HEK293 (cell line): ENCODE results near the gene CPSF2.

Source experiments
- CTCF ChIA-PET: fragments of 350-600 bp; formaldehyde crosslinking; extraction: SDS; loops from one replicate; lab custom pipeline; 2021; ENCODE audit warnings: antibody characterized with exemption; lab: Yijun Ruan, JAX
- POLR2A ChIA-PET: fragments of 300-600 bp; formaldehyde crosslinking; extraction: SDS; loops from one replicate; lab custom pipeline; 2020; ENCODE audit warnings: antibody characterized with exemption, inconsistent platforms; lab: Yijun Ruan, JAX
- H3K27ac ChIP-seq: fragments of 200-500 bp; sonication (Bioruptor generic); 2 replicates; pipeline ENCODE4 v1.5.1; 2014; ENCODE audit warnings: low read depth, low read length, control low read depth, inconsistent platforms; ENCODE audit errors: extremely low read depth
- H3K36me3 ChIP-seq, 2 experiments: fragments of 200-500 bp in 1 of 2; sonication (Bioruptor generic) in 1 of 2; 1 replicate in 1 of 2; 2 replicates in 1 of 2; pipeline ENCODE4 v1.5.1; 2014 to 2017; ENCODE audit warnings: inconsistent platforms in 2 of 2, low read length in 2 of 2; ENCODE audit not compliant: control insufficient read depth in 2 of 2, insufficient read depth in 1 of 2
- H3K4me1 ChIP-seq: fragments of 200-500 bp; sonication (Bioruptor generic); 2 replicates; pipeline ENCODE4 v1.5.1; 2014; ENCODE audit warnings: mild to moderate bottlenecking, low read length, inconsistent platforms; ENCODE audit not compliant: control insufficient read depth, insufficient read depth
- H3K4me3 ChIP-seq: 2 replicates; pipeline ENCODE4 v1.5.1; 2011; ENCODE audit warnings: low read depth, mild to moderate bottlenecking, control low read depth, low read length, moderate library complexity
- H3K9me3 ChIP-seq: fragments of 200-500 bp; sonication (Bioruptor generic); 2 replicates; pipeline ENCODE4 v1.5.1; 2014; ENCODE audit warnings: low read depth, low read length, inconsistent platforms; ENCODE audit not compliant: control insufficient read depth, insufficient read depth
- KLF8 ChIP-seq: fragments of 450-650 bp; formaldehyde crosslinking; IDR thresholded peaks from 2 replicates; pipeline ENCODE4 v1.5.1; 2016; ENCODE audit warnings: missing biosample characterization, missing genetic modification characterization
- ZBTB20 ChIP-seq: fragments of 450-650 bp; formaldehyde crosslinking; IDR thresholded peaks from 2 replicates; pipeline ENCODE4 v1.5.1; 2016; ENCODE audit warnings: missing biosample characterization, missing genetic modification characterization
- ZEB2 ChIP-seq: fragments of 450-650 bp; formaldehyde crosslinking; IDR thresholded peaks from 2 replicates; pipeline ENCODE4 v1.5.1; 2016; ENCODE audit warnings: missing biosample characterization, missing genetic modification characterization
- ZIC2 ChIP-seq: fragments of 450-650 bp; formaldehyde crosslinking; IDR thresholded peaks from 2 replicates; pipeline ENCODE4 v1.5.1; 2016; ENCODE audit warnings: missing biosample characterization, missing genetic modification characterization
- ZNF112 ChIP-seq: fragments of 450-650 bp; formaldehyde crosslinking; IDR thresholded peaks from 2 replicates; pipeline ENCODE4 v1.5.0; 2017; ENCODE audit warnings: missing biosample characterization, missing genetic modification characterization
- ZNF132 ChIP-seq: fragments of 450-650 bp; formaldehyde crosslinking; IDR thresholded peaks from 2 replicates; pipeline ENCODE4 v1.5.1; 2017; ENCODE audit warnings: missing biosample characterization, missing genetic modification characterization, borderline replicate concordance
- ZNF133 ChIP-seq: fragments of 450-650 bp; formaldehyde crosslinking; IDR thresholded peaks from 2 replicates; pipeline ENCODE4 v1.5.1; 2016; ENCODE audit warnings: missing biosample characterization, missing genetic modification characterization
- ZNF266 ChIP-seq: fragments of 450-650 bp; formaldehyde crosslinking; IDR thresholded peaks from 2 replicates; pipeline ENCODE4 v1.5.1; 2016; ENCODE audit warnings: missing biosample characterization, missing genetic modification characterization, low read depth
- ZNF350 ChIP-seq: fragments of 450-650 bp; formaldehyde crosslinking; IDR thresholded peaks from 2 replicates; pipeline ENCODE4 v1.5.0; 2017; ENCODE audit warnings: missing biosample characterization, mild to moderate bottlenecking, missing genetic modification characterization
- ZNF391 ChIP-seq: fragments of 450-650 bp; formaldehyde crosslinking; IDR thresholded peaks from 2 replicates; pipeline ENCODE4 v1.5.1; 2016; ENCODE audit warnings: low read depth, missing biosample characterization, missing genetic modification characterization, borderline replicate concordance
- ZNF555 ChIP-seq: fragments of 450-650 bp; formaldehyde crosslinking; conservative IDR thresholded peaks from 2 replicates; pipeline ENCODE4 v1.5.1; 2017; ENCODE audit warnings: missing biosample characterization, mild to moderate bottlenecking, missing genetic modification characterization, inconsistent platforms
- ZNF571 ChIP-seq: fragments of 450-650 bp; formaldehyde crosslinking; IDR thresholded peaks from 2 replicates; pipeline ENCODE4 v1.5.0; 2017; ENCODE audit warnings: missing biosample characterization, missing genetic modification characterization
- ZNF624 ChIP-seq: fragments of 450-650 bp; formaldehyde crosslinking; IDR thresholded peaks from 2 replicates; pipeline ENCODE4 v1.5.1; 2017; ENCODE audit warnings: missing biosample characterization, missing genetic modification characterization
- ZNF629 ChIP-seq: fragments of 450-650 bp; formaldehyde crosslinking; IDR thresholded peaks from 2 replicates; pipeline ENCODE4 v1.5.1; 2017; ENCODE audit warnings: missing biosample characterization, missing genetic modification characterization
- TF ChIP-seq, protein P1 (sequence below): fragments of 450-650 bp; formaldehyde crosslinking; conservative IDR thresholded peaks from 2 replicates; pipeline ENCODE4 v1.5.1; 2016; ENCODE audit warnings: low read depth, missing biosample characterization, missing genetic modification characterization
- TF ChIP-seq, protein P2 (sequence below): fragments of 450-650 bp; formaldehyde crosslinking; optimal IDR thresholded peaks from 2 replicates; pipeline ENCODE3; 2016; ENCODE audit warnings: missing biosample characterization, mild to moderate bottlenecking, missing genetic modification characterization
- TF ChIP-seq, protein P3 (sequence below): fragments of 450-650 bp; formaldehyde crosslinking; IDR thresholded peaks from 2 replicates; pipeline ENCODE4 v1.5.1; 2016; ENCODE audit warnings: missing biosample characterization, missing genetic modification characterization
- TF ChIP-seq, protein P4 (sequence below): fragments of 450-650 bp; formaldehyde crosslinking; IDR thresholded peaks from 2 replicates; pipeline ENCODE4 v1.5.1; 2016; ENCODE audit warnings: missing biosample characterization, missing genetic modification characterization
- TF ChIP-seq, protein P5 (sequence below): fragments of 450-650 bp; formaldehyde crosslinking; IDR thresholded peaks from 2 replicates; pipeline ENCODE4 v1.5.1; 2016; ENCODE audit warnings: missing biosample characterization, missing genetic modification characterization
- TF ChIP-seq, protein P6 (sequence below): fragments of 450-650 bp; formaldehyde crosslinking; IDR thresholded peaks from 2 replicates; pipeline ENCODE4 v1.5.1; 2016; ENCODE audit warnings: missing biosample characterization, missing genetic modification characterization
- TF ChIP-seq, protein P7 (sequence below): fragments of 450-650 bp; formaldehyde crosslinking; IDR thresholded peaks from 2 replicates; pipeline ENCODE4 v1.5.1; 2016; ENCODE audit warnings: missing biosample characterization, missing genetic modification characterization

Gene CPSF2

DNA sequence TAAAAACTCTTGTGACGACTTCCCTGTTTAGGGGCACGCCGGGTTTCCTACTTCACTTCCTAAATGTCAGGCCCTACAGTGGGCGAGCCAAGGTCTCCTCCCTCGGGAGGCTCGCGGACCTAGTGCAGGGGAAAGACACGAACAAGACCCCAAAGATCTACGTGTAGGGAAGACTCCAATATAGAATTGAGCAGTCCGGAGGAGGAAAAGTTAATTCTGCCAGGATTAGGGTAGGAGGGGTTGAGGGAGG, 16.0 kb upstream of the CPSF2 start (continued):
- TF ChIP-seq ZBTB20 (tag by site-specific recombination) (0 out of 2 replicates have a peak, but pooled peaks have one; percentile 40), ZEB2 (tag by site-specific recombination) (0 out of 2 replicates have a peak, but pooled peaks have one; percentile 32), ZNF555 (tag by site-specific recombination) (no peak), ZNF629 (peak; percentile 60; the same call in 1 of the 2 replicates), ZNF112 (tag by site-specific recombination) (no peak), ZNF266 (tag by site-specific recombination) (no peak), ZNF391 (tag by site-specific recombination) (no peak)
- TF ChIP-seq, protein P1, sequence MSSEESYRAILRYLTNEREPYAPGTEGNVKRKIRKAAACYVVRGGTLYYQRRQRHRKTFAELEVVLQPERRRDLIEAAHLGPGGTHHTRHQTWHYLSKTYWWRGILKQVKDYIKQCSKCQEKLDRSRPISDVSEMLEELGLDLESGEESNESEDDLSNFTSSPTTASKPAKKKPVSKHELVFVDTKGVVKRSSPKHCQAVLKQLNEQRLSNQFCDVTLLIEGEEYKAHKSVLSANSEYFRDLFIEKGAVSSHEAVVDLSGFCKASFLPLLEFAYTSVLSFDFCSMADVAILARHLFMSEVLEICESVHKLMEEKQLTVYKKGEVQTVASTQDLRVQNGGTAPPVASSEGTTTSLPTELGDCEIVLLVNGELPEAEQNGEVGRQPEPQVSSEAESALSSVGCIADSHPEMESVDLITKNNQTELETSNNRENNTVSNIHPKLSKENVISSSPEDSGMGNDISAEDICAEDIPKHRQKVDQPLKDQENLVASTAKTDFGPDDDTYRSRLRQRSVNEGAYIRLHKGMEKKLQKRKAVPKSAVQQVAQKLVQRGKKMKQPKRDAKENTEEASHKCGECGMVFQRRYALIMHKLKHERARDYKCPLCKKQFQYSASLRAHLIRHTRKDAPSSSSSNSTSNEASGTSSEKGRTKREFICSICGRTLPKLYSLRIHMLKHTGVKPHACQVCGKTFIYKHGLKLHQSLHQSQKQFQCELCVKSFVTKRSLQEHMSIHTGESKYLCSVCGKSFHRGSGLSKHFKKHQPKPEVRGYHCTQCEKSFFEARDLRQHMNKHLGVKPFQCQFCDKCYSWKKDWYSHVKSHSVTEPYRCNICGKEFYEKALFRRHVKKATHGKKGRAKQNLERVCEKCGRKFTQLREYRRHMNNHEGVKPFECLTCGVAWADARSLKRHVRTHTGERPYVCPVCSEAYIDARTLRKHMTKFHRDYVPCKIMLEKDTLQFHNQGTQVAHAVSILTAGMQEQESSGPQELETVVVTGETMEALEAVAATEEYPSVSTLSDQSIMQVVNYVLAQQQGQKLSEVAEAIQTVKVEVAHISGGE = 0 out of 2 replicates have a peak, but pooled peaks have one; percentile 4
- TF ChIP-seq, protein P2, sequence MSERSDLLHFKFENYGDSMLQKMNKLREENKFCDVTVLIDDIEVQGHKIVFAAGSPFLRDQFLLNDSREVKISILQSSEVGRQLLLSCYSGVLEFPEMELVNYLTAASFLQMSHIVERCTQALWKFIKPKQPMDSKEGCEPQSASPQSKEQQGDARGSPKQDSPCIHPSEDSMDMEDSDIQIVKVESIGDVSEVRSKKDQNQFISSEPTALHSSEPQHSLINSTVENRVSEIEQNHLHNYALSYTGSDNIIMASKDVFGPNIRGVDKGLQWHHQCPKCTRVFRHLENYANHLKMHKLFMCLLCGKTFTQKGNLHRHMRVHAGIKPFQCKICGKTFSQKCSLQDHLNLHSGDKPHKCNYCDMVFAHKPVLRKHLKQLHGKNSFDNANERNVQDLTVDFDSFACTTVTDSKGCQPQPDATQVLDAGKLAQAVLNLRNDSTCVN = no peak
- TF ChIP-seq, protein P3, sequence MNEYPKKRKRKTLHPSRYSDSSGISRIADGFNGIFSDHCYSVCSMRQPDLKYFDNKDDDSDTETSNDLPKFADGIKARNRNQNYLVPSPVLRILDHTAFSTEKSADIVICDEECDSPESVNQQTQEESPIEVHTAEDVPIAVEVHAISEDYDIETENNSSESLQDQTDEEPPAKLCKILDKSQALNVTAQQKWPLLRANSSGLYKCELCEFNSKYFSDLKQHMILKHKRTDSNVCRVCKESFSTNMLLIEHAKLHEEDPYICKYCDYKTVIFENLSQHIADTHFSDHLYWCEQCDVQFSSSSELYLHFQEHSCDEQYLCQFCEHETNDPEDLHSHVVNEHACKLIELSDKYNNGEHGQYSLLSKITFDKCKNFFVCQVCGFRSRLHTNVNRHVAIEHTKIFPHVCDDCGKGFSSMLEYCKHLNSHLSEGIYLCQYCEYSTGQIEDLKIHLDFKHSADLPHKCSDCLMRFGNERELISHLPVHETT (tag by site-specific recombination) = no peak

DNA sequence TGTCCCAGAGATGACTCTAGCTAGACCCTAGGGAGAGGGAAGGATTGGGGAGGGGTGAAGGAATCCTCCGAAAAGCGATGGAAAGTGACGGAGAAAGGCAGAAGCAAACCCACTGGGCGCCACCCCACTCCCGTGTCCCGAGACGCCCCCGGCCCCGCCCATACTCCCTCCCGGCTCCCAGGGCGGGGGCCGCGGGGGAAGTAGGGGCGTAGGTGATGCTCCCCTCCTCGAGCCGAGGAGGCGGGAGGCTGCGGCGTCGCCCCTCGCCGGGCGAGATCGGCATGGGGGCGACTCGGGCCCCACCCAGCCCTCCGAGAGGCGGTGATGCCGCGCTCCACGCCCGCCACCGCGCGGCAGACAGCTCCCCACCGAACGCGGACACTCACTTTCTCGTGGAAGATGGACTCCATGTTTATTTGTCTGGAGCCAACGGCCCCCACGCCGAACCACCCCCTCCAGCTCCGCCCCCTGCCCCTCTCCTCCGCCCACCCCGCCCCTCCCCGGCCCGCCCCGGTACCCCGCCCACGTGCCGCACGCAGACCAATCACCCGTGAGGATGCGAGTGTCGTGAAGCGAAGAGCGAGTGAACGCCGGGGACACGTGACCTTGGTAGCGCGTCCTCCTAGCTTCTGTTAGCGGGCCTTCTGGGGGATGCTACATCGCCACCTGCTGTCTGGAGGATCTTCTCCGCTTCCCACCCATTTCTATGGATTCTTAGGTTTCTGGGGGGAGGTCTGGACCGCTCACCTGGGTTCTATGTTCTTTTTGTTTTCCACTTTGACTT, 15.4 kb upstream of the CPSF2 start, which contains the start of gene ATXN3:
Gene ATXN3 (minus strand): TSS at position 440 of the 784 bp plus-strand sequence. CDS start 30 bp downstream, at position 410.
- Histone ChIP-seq H3K4me1 (0 out of 2 replicates have a peak, but pooled peaks cover 3% of the 10 kb centered on the region), H3K27ac (peak within 1 kb of the TSS; percentile 79), H3K36me3 (no peaks in the 10 kb centered on the region), H3K4me3 (peak within 1 kb of the TSS; percentile 92), H3K9me3 (no peaks in the 10 kb centered on the region)
- ChIA-PET CTCF (interaction anchor here (0.6 to 3.6 kb wide), 20 partner anchors 9 to 1103 kb away, joined by 3 to 35 read pairs (median 3); partner anchors contain the start of genes CPSF2 and NDUFB1), POLR2A (interaction anchor here (0.6 to 2.3 kb wide), 9 partner anchors 9 to 642 kb away, joined by 3 to 51 read pairs (median 6); partner anchors contain the start of genes CPSF2, LGMN, NDUFB1 and TRIP11)
- no peak for TF ChIP-seq ZNF133 (tag by site-specific recombination)
- TF ChIP-seq, protein P4, sequence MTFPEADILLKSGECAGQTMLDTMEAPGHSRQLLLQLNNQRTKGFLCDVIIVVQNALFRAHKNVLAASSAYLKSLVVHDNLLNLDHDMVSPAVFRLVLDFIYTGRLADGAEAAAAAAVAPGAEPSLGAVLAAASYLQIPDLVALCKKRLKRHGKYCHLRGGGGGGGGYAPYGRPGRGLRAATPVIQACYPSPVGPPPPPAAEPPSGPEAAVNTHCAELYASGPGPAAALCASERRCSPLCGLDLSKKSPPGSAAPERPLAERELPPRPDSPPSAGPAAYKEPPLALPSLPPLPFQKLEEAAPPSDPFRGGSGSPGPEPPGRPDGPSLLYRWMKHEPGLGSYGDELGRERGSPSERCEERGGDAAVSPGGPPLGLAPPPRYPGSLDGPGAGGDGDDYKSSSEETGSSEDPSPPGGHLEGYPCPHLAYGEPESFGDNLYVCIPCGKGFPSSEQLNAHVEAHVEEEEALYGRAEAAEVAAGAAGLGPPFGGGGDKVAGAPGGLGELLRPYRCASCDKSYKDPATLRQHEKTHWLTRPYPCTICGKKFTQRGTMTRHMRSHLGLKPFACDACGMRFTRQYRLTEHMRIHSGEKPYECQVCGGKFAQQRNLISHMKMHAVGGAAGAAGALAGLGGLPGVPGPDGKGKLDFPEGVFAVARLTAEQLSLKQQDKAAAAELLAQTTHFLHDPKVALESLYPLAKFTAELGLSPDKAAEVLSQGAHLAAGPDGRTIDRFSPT (tag by site-specific recombination) = peak; percentile 73
- TF ChIP-seq ZNF132 (tag by site-specific recombination) = no peak
- no peak for TF ChIP-seq ZNF571 (tag by site-specific recombination)
- no peak for TF ChIP-seq ZNF350 (tag by site-specific recombination)
- peak; percentile 97 for TF ChIP-seq KLF8 (tag by site-specific recombination)
- TF ChIP-seq, protein P5, sequence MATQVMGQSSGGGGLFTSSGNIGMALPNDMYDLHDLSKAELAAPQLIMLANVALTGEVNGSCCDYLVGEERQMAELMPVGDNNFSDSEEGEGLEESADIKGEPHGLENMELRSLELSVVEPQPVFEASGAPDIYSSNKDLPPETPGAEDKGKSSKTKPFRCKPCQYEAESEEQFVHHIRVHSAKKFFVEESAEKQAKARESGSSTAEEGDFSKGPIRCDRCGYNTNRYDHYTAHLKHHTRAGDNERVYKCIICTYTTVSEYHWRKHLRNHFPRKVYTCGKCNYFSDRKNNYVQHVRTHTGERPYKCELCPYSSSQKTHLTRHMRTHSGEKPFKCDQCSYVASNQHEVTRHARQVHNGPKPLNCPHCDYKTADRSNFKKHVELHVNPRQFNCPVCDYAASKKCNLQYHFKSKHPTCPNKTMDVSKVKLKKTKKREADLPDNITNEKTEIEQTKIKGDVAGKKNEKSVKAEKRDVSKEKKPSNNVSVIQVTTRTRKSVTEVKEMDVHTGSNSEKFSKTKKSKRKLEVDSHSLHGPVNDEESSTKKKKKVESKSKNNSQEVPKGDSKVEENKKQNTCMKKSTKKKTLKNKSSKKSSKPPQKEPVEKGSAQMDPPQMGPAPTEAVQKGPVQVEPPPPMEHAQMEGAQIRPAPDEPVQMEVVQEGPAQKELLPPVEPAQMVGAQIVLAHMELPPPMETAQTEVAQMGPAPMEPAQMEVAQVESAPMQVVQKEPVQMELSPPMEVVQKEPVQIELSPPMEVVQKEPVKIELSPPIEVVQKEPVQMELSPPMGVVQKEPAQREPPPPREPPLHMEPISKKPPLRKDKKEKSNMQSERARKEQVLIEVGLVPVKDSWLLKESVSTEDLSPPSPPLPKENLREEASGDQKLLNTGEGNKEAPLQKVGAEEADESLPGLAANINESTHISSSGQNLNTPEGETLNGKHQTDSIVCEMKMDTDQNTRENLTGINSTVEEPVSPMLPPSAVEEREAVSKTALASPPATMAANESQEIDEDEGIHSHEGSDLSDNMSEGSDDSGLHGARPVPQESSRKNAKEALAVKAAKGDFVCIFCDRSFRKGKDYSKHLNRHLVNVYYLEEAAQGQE (tag by site-specific recombination) = peak; percentile 13; the same call in 1 of the 2 replicates
- TF ChIP-seq ZNF624 (tag by site-specific recombination) = no peak
- TF ChIP-seq, protein P6, sequence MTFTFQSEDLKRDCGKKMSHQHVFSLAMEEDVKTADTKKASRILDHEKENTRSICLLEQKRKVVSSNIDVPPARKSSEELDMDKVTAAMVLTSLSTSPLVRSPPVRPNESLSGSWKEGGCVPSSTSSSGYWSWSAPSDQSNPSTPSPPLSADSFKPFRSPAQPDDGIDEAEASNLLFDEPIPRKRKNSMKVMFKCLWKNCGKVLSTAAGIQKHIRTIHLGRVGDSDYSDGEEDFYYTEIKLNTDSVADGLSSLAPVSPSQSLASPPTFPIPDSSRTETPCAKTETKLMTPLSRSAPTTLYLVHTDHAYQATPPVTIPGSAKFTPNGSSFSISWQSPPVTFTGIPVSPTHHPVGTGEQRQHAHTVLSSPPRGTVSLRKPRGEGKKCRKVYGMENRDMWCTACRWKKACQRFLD (tag by site-specific recombination) = no peak
- peak; percentile 49; the same call in 1 of the 2 replicates for TF ChIP-seq ZIC2
- TF ChIP-seq, protein P7, sequence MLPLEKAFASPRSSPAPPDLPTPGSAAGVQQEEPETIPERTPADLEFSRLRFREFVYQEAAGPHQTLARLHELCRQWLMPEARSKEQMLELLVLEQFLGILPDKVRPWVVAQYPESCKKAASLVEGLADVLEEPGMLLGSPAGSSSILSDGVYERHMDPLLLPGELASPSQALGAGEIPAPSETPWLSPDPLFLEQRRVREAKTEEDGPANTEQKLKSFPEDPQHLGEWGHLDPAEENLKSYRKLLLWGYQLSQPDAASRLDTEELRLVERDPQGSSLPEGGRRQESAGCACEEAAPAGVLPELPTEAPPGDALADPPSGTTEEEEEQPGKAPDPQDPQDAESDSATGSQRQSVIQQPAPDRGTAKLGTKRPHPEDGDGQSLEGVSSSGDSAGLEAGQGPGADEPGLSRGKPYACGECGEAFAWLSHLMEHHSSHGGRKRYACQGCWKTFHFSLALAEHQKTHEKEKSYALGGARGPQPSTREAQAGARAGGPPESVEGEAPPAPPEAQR (tag by site-specific recombination) = no peak
